Left colon (tissue), 2 donors: ENCODE data around the gene SCARF1. TPM values are rescaled to one million over a fixed set of nuclear protein-coding genes. Genes with fewer than 3 reads are reported as not detected.
A peak's percentile ranks its signal among the peaks of the same experiment; 100 is the strongest.

Experiments used
- ATAC-seq: fragments of 200-7000 bp; cut with Tn5 transposase; one replicate; pipeline ENCODE4 v1.9.1; 2020; ENCODE audit warnings: mild to moderate bottlenecking, moderate library complexity
- DNase-seq, 2 donors: peaks; one replicate each; pipeline ENCODE4 v3.0.0-alpha.2; 2020
- intact Hi-C, 2 donors: fragments of 100-400 bp; cut with DNase I in 1 of 2; cut with micrococcal nuclease in 1 of 2; formaldehyde crosslinking; loops; one replicate each; pipeline versions ENCODE4 v1.11.2 to v1.14.0; 2022; cut with DNase I, micrococcal nuclease
- total RNA-seq, 2 donors: library from RNA; stranded (reverse); fragmentation: NEBNext Ultra II Directional; extraction: Animal tissue kit (Norgen Biotek cat#: 25700); gene quantifications; one replicate each; pipeline ENCODE4 v1.2.1, GENCODE V29; 2021
- donor health status: DM: no; HTN: no; CAD: no.
- donor health status: DM: yes; HTN: yes; CAD: no.

The SCARF1 gene
- total RNA-seq, 2 donors from 2014 or later, result 10.1 to 10.2 TPM

DNA sequence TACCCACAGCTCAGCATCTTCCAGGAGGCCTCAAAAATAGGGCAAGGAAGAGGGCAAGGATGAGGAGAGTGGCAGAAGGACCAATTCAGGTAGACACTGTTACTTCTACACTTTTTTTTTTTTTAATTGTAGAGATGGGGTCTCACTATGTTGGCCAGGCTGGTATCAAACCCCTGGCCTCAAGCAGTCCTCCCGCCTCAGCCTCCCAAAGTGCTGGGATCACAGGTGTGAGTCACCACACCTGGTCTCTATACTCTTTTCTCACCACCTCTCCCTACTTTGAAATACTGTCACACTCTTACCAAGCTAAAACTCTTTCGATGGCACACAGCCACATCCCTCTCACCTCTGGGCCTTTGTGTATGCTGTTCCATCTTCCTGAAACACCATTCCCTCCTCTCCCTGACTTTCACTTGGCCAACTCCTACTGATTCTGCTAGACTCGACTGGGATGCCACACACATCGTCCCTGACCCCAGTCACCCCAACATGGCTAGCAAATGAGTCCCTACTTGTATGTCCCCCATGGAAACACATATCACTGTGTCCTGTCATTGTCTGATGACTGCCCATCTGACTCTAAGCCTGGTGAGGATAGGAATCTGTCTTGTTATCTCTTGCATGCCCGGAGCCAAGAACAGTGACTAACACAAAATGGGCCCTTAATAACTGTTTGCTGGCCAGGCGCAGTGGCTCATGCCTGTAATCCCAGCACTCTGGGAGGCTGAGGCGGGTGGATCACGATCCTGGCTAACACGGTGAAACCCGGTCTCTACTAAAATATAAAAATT, 9.7 kb downstream of the SCARF1 start:
- no peak for DNase-seq
- intact Hi-C loops, result loop anchor here in 1 of 2 donors (10.0 kb wide), 1 partner anchor 61 kb away; no protein-coding TSS in a partner anchor
- no peak for ATAC-seq

DNA sequence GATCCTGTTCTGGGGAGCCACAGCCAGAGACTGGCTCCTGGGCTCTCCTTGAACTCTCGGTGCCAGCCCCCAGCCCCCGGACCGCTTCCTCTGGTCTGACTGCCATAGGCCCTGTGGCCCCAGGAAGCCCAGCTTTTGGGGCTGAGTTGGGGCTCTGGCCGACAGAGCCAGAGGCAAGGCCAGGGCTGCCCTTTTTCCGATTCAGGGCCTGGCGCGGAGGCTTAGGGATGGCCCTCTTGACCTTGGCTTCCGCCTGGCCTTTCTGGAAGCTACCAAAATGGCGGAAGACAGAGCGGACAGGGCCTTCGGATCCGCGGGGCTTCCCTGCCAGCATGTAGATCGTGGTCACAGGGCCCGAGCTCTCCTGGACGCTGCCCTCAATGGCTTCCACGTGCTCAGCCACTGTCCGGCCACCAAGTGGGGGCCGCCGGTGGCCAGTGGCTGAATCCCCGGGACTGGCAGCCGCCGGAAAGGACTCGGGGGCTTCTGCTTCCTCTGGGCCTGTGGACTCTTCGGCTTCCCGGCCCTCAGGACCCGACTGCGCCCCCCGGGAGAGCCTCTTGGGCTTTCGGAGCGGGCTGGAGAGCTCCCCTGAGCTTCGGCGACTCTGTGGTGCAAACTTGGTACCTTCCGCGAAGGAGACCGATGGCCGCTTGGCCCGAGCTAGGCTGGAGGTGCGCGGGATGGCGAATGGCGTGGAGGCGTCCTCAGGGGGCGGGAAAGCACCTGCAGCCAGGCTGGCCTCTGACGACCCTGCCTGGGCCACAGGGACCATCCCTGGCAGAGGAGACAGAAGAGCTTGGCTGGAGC, 10.5 kb downstream of the SCARF1 start:
- ATAC-seq (no peak), DNase-seq (no peak)
- intact Hi-C loops, result loop anchor here in 1 of 2 donors (10.0 kb wide), 1 partner anchor 60 kb away; no protein-coding TSS in a partner anchor

DNA sequence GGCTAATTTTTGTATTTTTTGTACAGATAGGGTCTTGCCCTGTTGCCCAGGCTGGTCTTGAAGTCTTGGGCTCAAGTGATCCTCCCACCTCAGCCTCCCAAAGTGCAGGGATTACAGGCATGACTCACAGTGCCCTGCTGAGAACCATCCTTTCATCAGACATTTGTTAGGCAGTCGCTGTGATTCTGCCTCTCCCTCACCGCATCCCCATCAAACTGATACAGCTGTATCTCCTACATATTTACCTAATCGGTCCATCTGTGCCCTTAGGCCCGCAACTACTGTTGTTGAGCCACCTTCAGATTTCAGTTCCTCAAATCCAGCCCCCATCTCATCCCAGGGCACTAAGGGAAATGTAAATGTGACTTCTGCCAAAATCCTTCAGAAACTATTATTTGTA, 14.9 kb downstream of the SCARF1 start:
- DNase-seq (no peak), ATAC-seq (no peak)
- intact Hi-C loops, result loop anchor here in 1 of 2 donors (10.0 kb wide), 1 partner anchor 56 kb away; no protein-coding TSS in a partner anchor

DNA sequence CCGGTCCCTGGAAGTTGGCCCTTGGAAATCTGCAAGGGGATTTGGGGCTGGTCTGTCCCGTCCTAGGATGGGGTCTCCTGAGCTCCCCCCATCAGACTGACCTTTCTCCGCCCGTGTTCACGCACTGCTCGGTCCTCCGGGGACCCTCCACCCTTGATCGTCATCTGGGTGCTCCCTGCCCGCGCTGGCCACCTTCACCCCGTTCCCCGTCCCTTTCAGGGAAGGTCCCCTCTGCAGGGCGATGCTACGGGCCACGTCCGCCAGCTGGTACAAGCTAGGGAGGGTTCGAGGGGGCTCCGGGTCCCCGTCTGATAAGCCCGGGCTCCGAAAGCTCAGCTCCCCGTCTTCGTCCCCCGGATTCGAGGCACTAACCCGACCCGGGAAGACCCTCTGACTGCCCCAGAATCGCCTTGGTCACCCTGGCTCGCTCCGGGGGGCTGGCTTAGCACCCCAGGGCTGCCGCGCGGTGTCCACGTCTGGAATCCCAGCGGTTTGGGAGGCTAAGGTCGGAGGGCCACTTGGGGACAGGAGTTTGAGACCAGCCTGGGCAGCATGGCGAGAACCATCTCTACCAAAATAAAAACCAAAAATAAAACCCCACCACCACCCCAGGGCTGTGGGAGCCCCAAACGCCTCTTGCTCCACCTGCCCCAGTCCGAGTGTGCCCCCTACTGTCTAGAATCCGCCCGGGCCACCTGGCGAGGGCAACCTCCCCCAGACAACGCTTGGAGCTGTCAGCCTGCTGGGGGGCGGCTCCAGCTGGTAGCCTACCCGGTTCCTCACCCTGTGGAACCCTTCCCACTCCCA, 15.8 kb downstream of the SCARF1 start:
- ATAC-seq (peak; percentile 41), DNase-seq (peak; percentile 78 to 87)
- intact Hi-C loops, result loop anchor here (5.0 to 10.0 kb wide), 2 partner anchors 52 to 55 kb away; no protein-coding TSS in a partner anchor

DNA sequence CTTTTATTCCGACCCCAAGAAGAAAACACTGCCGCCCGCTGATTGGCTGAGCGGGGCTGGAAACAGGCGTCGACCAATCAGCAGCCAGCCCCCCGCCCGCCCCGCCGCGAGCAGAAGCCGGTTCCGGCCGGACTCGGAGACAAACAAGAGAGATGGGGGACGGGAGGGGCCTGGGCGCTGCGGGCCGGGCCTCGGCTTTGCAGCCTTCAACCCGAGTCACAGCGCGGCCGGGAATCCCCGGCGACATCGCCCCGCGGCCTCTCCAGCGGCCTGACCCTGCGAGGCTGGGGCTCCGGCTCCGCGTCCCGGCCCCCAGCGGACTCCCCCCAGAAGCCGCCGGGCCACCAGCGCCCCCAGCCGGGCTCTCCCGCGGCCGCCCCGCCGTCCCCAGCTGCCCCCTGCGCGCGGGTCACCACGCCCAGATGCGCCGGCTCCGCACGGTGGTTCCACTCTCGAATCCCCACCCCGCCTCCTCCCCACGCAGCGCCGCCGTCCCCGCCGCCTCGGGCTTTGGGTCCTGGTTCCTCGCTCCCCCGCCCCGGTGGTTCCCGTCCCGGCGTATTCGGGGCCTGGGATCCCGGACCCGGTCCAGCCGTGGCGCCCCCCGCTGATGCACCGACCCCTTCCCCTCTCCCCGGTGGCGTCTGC, 16.6 kb downstream of the SCARF1 start:
- intact Hi-C loops, result loop anchor here in 1 of 2 donors (5.0 kb wide), 1 partner anchor 52 kb away; no protein-coding TSS in a partner anchor
- ATAC-seq (peak; percentile 85), DNase-seq (peak; percentile 95)

DNA sequence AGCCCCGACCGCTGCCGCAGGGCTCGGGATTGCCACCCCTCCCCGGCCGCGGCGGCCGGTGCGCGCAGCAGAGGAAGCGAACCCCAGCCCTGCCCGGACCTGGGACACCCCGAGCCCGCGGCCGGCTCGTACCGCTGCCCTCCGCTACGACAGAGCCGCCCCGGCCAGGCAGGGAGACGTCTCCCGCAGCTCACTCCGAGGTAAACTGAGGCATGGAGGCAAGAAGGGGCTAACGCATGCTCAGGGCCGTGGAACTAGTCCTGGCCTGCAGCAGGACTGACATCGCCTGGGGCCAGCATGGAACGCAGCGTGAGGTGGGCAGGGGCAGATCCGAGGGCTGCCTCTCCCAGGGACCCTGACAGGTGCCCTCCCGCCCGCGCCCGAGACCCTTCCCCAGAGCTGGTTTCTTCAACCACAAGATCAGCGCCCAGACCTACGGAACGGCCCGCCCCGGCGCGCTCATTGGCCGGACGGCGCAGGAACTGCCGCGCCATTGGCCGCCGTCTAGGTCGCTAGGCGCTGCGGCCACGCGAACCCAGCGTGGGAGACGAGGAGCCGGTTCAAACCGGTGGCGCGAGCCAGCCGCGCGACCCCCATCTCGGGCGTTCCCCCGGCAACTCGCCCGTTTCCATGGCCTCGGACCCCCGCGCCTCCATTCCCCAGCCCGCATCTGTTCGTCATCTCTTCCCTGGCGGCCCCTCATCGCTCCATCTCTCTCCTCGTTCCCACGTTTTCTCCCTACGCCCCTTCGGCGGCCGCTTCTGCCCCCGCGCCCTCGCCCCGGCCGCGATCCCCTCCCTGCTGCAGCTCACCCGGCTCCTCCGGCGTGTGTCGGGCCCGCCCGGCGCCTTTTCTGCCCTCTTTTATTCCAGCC, 17.3 kb downstream of the SCARF1 start, which contains the start of gene SLC43A2:
TSS of gene SLC43A2 (minus strand) at position 853 of the 874 bp plus-strand sequence. CDS start 960 bp downstream, outside the sequence.
- ATAC-seq, result peak; percentile 83
- peak; percentile 77 to 87 for DNase-seq
- intact Hi-C loops, result loop anchor here in 1 of 2 donors (5.0 kb wide), 1 partner anchor 51 kb away; no protein-coding TSS in a partner anchor

DNA sequence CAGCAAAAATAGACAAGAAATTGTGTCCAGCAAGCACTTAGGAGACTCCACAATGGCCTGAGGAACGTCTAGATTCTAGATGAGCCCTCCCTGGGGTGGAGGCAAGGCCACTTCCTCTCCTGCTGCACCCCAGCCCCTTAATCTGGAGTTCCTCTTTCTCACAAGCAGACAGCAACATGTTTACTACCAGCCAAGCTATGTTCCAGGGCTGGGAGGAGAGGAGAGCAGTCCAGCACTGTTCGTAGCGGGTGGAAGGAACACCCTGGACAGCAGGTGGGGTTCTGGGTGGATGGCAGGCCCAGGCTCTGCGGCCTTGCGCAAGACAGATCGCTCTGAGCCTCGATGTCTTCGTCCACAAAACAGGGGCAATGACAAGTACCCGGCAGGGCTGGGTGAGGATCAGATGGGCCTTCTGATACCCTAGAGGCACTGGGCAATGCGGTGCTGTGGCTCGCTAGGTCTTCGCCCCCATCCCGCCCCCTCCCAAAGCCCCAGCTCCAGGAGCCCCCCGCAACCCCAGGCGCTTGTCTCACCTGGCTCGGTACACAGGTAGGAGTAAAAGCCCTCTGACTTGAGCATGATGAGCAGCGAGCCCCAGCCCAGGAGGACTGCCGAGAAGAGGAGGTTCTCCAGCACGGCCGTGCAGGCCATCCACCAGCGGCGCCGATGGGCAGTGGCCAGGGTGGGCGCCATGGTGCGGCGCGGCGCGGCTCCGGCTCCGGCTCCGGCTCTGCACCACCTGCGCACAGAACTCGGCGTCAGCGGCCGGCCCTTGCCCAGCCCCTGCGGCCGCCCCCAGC, 18.1 kb downstream of the SCARF1 start:
- ATAC-seq (no peak), DNase-seq (peak in 1 of 2 donors; percentile 28)
- intact Hi-C loops, result loop anchor here in 1 of 2 donors (5.0 kb wide), 1 partner anchor 50 kb away; no protein-coding TSS in a partner anchor

DNA sequence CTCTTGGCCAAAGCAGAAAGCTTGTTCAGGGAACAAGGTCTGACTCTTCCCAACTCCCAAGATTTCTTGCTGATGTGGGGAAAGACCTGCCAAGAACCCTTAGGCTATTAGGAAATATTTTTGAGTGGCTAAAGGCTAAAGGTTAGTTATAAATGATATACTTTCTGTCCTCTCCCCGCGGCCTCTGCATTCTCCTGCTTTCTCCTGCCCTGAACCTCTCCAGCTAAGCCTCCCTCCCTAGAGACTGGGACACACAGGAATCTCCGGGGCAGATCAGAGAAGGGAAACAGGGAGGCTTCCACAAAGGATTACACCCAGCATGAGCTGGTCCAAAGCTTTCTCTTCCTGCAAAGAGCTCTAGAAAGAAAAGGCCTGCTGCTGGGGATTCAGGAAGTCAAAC, 19.2 kb downstream of the SCARF1 start:
- intact Hi-C loops, result loop anchor here in 1 of 2 donors (5.0 kb wide), 1 partner anchor 49 kb away; no protein-coding TSS in a partner anchor
- DNase-seq, result no peak

DNA sequence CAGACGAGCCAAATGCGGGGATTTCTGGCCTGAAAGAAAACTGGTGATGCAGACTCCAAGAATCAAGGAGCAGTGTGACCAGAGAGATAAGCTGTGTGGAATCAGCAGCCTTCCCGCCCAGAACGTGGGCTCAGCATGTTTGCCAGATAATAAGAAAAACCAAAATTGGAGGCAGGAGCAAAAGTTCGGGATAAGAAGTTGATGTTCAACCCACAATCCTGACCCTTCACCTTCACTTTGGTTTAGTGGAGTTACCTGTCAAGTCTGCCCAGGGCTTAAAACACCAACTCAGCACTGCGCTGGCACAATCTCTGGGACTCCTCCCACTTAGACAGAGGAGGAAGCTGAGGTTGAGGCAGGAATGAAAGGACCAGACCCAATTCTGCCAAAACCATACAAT, 20.0 kb downstream of the SCARF1 start:
- intact Hi-C loops, result loop anchor here in 1 of 2 donors (5.0 kb wide), 1 partner anchor 48 kb away; no protein-coding TSS in a partner anchor
- DNase-seq (no peak), ATAC-seq (no peak)

More for the DNA sequence above, 19.2 kb downstream of the SCARF1 start:
- no peak for ATAC-seq

DNA sequence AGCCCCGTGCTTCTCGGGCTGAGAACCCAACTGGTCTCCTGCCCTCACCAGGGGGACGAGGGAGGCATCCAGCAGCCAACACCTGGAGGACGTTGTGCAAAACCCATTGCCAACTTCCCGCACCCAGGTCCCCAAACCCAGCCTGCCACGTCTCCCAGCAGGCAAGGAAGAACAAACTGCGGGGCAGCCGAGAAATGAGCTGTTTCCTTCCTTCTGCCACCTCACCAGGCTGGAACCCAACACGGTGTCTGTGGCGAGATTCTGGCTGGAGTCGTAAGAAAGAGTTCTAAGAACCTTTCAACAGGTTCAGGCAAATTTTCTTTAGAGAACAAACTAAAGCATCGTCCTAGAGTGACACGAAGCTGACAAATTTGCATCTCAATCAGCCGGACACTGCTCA, 20.5 kb downstream of the SCARF1 start:
- DNase-seq (no peak), ATAC-seq (no peak)
- intact Hi-C loops, result loop anchor here in 1 of 2 donors (5.0 kb wide), 1 partner anchor 48 kb away; no protein-coding TSS in a partner anchor

DNA sequence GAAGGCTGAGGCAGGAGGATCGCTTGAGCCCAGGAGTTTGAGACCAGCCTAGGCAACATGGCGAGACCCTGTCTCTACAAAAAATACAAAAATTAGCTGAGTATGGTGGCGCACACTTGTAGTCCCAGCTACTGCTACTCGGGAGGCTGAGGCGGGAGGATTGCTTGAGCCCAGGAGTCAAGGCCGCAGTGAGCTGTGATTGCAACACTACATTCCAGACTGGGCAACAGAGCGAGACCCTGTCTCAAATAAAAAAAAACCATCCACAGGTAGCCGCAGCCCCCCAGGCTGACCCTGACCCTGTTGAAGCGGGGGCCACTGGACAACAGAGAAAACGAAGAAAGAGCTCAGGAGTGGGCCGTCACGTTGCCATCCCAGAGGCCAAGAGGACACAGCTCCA, 20.9 kb downstream of the SCARF1 start:
- ATAC-seq, result no peak
- intact Hi-C loops, result loop anchor here in 1 of 2 donors (5.0 kb wide), 1 partner anchor 47 kb away; no protein-coding TSS in a partner anchor
- no peak for DNase-seq

DNA sequence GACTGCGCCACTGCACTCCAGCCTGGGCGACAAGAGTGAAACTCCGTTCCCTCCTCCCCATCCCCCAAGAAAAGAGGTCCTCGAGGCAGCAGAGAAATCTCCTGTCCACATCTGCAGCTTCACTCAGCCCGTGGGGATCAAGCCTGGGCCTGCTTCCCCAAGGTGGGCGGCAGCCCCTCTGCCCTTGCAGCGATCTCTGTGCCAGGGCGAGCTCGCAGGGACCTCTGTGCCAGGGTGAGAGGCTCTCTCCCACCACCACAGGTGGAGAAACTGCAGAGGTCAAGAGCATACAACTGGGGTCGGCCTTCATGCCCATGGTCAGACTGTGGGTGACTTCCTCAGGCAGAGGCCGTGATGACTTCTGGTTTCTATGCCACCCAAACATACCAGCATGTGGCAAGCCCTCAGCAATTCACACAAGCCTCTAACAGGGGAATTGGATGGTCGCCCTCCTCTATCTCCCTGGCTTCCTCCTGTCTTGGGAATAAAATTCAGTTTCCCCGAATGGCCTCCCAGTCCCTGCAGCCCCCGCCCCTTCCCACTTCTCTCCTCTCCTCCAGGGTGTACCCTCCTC, 22.4 kb downstream of the SCARF1 start:
- ATAC-seq, result no peak
- DNase-seq, result no peak
- intact Hi-C loops, result no loop called here

DNA sequence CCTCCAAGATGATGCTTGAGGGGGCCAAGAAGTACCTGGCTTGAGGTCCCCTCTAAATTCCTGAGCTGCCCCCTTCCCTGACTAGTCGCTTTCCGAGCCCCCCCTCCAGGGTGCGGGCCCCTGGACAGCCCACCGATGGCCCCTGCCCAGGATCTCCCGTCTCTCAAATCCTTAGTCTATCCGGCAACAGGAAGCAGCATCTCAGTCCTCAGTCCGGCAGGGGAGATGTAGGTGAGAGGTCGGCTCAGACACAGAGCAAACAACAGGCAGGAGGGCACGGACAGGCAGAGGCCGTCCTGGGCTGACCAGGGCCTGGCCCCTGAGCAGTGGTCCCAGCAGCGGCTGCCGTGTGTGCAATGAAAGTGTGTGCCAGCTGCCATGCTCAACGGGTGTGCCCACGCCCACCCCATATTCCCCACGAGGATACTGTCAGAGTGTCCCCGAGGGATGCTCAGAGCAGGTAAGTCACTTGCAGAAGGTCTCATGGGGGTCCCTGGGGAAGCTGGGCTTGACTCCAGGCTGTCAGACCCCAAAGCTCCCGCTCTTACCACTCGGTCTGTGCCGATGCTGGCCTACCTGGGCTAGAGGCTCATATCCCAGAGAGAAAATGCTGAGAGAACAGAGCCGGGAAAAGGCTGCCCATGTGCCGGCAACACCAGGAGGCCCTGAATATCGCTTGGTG, 24.1 kb downstream of the SCARF1 start:
- DNase-seq (no peak), ATAC-seq (no peak)

DNA sequence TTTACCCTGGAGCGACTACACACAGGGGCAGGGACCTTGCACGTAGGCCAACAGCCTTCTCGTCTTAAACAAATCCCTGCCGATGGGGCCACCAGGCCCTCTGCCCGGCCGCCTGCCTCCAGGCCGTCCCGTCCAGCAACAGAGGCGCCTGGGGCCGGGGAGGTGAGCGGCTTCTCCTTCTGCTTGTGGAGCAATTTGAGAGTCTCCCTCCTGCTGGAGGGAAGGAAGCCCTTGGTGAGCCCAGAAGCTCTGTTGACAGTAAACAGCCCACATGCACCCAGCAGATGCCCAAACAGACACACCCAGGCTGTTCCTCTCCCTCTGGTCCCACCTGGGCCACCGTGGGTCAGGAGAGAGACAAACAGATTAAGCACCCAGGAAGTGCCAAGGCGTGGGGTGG, 25.0 kb downstream of the SCARF1 start:
- no peak for DNase-seq
- no peak for ATAC-seq
- intact Hi-C loops, result no loop called here

More for the DNA sequence above, 24.1 kb downstream of the SCARF1 start:
- intact Hi-C loops, result no loop called here

DNA sequence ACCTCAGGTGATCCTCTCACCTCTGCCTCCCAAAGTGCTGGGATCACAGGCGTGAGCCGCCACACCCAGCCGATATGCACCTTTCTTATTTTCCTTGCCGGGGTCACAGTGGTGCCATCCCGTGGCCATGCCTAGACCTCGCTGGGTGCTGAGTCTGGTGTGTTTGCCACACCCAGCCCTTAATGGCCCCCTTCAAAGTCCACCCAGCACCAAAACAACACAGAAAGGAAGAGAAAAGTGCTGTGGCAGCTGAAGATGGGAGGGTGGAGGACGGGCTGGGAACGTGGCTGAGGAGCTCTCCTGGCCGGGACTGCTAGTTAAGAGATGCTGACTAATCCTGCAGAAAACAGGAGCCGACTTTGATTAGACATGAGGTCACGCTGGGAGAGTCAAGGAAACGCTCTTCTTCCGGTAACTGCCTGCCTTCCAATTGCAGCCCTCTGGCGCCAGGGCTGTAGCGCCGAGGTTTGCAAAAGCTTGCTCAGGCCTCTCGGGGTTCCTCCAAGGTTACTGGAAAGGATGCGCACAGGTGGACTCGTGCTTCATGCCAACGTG, 27.8 kb downstream of the SCARF1 start:
- intact Hi-C loops, result no loop called here
- ATAC-seq (peak; percentile 91), DNase-seq (peak; percentile 80 to 86)
